Smooth muscle cell of the coronary artery (primary cell): ENCODE results near the gene PAK6. TPM values are rescaled to one million over a fixed set of nuclear protein-coding genes. Genes with fewer than 3 reads are reported as not detected.

Experiments
- total RNA-seq: library from RNA; depleted of rRNA; stranded (reverse); fragments of >200 nt; gene quantifications from 2 replicates; pipeline ENCODE4 v1.2.3, GENCODE V29; 2014; ENCODE audit warnings: low replicate concordance

The PAK6 gene
- not detected in 2 replicates for total RNA-seq

DNA sequence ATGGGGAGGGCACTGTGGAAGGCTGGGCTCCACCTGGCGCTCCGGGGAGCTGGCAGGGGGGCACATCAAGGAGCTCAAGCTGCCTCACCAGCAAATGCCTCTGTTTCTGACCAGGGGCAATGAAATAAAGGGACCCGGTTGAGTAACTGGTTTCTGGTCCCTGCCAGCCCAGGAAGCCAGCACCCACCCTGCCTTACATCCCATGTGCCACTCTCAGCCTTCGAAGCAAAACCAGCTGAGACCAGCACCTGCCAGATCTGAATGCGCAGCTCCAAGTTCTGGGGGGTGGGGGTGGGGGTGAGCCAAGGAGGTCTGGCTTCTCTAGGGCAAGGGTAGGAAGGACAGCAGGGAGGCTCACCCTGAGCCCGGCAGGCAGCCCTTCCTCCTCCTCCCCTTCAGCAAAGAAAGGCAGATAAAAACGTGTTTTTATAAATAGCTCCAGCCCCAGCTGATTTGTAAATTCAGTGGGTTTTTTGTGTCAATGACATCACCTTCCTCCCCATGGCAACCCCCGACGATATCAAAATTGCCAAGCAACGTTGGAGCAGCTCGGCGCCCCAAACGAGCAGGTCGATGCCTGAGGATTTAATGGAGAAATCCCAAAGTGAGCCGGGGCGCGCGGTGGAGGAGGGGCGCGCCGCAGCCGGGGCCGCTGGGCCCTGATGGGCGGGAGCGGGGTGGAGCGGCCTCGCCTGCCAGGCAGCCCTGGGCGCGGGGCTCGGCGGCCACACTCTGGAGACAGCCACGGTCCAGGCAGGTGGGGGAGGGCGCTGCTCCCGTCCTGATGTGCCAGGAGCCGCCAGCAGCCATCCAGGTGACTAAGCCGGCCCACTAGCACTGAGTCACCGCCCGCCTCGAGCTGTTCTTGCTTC lies at the start of gene PAK6:
Gene PAK6 (plus strand): TSS at position 532 of the 872 bp plus-strand sequence. CDS start 25,723 bp downstream, outside the sequence.

DNA sequence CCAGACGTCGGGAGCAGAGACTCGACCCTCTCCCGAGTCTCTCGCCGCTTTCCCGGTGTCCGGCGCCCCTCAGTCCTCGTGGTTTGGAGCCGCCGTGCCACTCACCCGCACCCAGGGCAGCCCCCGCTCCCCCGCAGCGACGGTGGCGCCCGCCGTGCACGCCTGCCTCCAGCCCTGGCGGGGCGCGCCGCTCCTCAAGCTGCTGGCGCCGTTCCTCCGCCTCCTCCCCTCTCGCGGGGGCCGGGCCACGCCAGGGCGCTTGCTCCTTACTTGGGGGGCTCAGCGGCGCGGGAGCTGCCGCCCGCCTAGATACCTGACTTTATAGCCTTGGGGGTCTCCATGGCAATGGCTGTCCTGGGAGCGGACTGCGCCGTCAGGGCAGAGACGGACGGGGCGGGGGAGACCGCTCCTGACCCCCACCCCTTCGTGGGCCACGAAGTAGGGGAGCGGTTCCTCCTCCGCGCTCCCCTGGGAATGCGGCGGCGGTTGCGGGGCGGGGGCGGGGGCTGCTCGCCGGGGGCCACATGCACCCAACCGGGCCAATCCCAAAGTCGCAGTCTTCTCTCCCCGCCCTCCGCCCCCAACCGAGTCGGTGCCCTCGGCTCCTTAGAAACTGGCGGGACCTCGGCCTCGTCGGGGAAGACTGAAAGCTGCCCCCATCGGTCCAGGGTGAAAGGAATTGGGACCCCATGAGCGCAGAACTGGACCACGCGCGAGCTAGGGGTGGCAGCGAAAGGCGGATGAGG lies 44.2 kb downstream of the PAK6 start, which contains the start of gene ANKRD63:
Gene ANKRD63 (minus strand): TSS at position 196 of the 746 bp plus-strand sequence. CDS start 478 bp downstream, outside the sequence.

DNA sequence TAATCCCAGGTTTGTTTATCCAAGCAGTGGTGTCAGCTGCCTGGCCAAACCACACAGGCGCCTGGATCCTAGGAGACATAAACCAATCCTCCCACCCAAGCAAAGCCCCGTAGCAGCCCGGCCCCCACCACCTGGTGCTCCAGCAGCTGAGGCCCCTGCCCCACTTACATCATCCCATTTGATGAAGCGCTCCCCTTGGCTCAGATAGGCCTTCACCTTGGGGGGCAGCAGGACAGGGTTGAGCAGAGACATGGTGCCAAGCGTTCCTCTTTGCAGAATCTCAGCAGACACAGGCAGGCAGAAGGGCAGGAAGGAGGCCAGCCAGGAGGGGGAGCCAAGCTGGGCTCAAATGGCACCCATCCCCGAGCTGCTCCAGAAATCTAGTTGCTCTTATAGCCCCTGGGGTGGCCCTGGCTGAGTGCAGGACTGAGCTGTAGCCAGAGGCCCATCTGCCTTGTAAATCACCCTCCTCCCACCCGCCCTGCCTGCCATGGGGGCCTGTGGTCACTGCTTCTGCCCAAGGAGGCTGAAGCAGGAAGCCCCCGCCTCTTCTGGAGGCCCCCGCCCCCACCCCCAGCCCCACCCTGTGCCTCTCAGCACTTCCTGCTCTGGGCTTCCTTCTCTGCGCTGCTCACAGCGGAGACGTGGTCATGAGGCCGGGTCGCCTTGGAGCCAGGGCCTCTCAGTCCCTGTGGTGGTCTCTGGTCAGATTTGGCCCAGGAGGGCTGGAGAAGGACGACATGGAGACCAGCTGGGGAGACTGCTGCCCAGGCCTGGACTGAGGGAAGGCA lies 68.8 kb downstream of the PAK6 start, which contains the start of gene PLCB2:
Gene PLCB2 (minus strand): TSS at position 515 of the 791 bp plus-strand sequence. CDS start 263 bp downstream, at position 252.

DNA sequence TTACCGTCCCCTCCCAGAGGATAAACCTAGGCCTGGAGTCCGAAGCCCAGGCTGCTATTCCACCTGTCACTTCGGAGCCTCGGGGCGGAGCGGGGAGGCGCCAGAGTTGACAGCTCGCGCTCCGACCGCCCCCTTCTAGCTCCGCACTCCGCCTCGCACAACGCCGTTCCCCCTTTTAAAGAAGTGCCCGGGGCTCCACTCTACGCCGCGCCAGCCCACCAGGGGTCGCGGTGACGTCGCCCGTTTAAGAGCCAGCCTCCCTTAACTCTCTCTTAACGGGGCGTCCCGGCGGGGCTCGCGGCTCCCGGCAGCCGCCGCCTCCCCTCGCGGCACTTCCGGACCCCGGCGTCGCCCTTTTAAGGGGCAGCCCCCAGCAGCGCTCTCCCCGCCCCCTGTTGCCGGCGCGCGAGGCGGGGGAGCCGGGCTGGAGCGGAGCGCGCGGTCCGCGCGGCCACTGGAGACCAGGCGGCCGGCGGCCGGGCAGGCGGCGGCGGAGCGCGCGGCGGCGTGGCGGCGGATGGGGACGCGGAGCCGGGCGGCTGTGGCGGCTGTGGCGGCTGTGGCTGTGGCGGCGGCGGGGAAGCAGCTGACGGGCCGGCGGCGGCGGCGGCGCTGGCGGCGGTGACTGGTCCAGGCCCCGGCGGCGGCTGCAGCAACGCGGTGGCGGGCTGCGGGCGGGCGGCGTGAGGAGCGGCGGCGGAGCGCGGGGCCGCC lies 84.5 kb downstream of the PAK6 start, which contains the start of gene INAFM2:
Gene INAFM2 (plus strand): TSS at position 454 of the 714 bp plus-strand sequence. CDS start 364 bp downstream, outside the sequence.

Other genes with a start within 250 kb of the PAK6 start
- 135 and 296 TPM in 2 replicates for gene SRP14, start 199.9 kb upstream of the PAK6 start, total RNA-seq
- 0.47 and 4.1 TPM in 2 replicates for gene BMF, start 130.2 kb upstream of the PAK6 start, total RNA-seq
- 2.9 and 7.0 TPM in 2 replicates for gene BUB1B, start 78.0 kb upstream of the PAK6 start, total RNA-seq
- not detected in 2 replicates for gene ANKRD63, start 44.0 kb downstream of the PAK6 start, total RNA-seq
- gene PLCB2, start 68.9 kb downstream of the PAK6 start, total RNA-seq, result 0.12 and 0.23 TPM in 2 replicates
- gene INAFM2, start 84.6 kb downstream of the PAK6 start, total RNA-seq, result 4.2 and 13.8 TPM in 2 replicates
- 17.8 and 38.0 TPM in 2 replicates for gene CCDC9B, start 101.9 kb downstream of the PAK6 start, total RNA-seq
- not detected in 2 replicates for gene PHGR1, start 112.0 kb downstream of the PAK6 start, total RNA-seq
- under 0.01 and 0.12 TPM in 2 replicates for gene DISP2, start 119.2 kb downstream of the PAK6 start, total RNA-seq
- gene KNSTRN, start 143.7 kb downstream of the PAK6 start, total RNA-seq, result 10.5 and 27.1 TPM in 2 replicates
- gene IVD, start 166.7 kb downstream of the PAK6 start, total RNA-seq, result 34.0 and 55.6 TPM in 2 replicates
- gene BAHD1, start 201.9 kb downstream of the PAK6 start, total RNA-seq, result 4.1 and 4.2 TPM in 2 replicates
- 3.3 and 8.1 TPM in 2 replicates for gene CHST14, start 231.9 kb downstream of the PAK6 start, total RNA-seq